Upper lobe of left lung (tissue), 6 donors: Measurements from ENCODE around the gene CENPP. TPM values are rescaled to one million over a fixed set of nuclear protein-coding genes. Genes with fewer than 3 reads are reported as not detected.

Source experiments
- ATAC-seq, 2 donors: fragments of 200-7000 bp; cut with Tn5 transposase; one replicate each; pipeline ENCODE4 v1.9.1; 2022; ENCODE audit warnings: mild to moderate bottlenecking in 2 of 2, moderate library complexity in 2 of 2; ENCODE audit not compliant: low FRiP score in 2 of 2
- DNase-seq, 2 donors: peaks; one replicate each; pipeline ENCODE4 v3.0.0-alpha.2; 2019 to 2020
- H3K27ac ChIP-seq, 4 donors: fragments of 200-600 bp; sonication (generic); one replicate each; pipeline ENCODE4 v1.5.1; 2016 to 2019
- H3K27me3 ChIP-seq, 4 donors: fragments of 200-600 bp; sonication (generic); one replicate each; pipeline ENCODE4 v1.5.1; 2017 to 2019
- H3K36me3 ChIP-seq, 4 donors: fragments of 200-600 bp; sonication (generic); one replicate each; pipeline ENCODE4 v1.5.1; 2016 to 2019
- H3K4me1 ChIP-seq, 4 donors: fragments of 200-600 bp; sonication (generic); one replicate each; pipeline ENCODE4 v1.5.1; 2018 to 2019
- H3K4me3 ChIP-seq, 4 donors: fragments of 200-600 bp; sonication (generic); one replicate each; pipeline ENCODE4 v1.5.1; 2017 to 2019; ENCODE audit warnings: mild to moderate bottlenecking in 2 of 4, moderate library complexity in 1 of 4
- H3K9me3 ChIP-seq, 4 donors: fragments of 200-600 bp; sonication (generic); one replicate each; pipeline ENCODE4 v1.5.1; 2018 to 2019
- EP300 ChIP-seq, 4 donors: sonication (generic); formaldehyde crosslinking; IDR thresholded peaks; one replicate each; pipeline ENCODE4 v1.5.1; 2017; ENCODE audit warnings: antibody characterized with exemption in 4 of 4, control low read depth in 2 of 4
- POLR2A ChIP-seq, 4 donors: fragments of 450-650 bp; IDR thresholded peaks; one replicate each; pipeline ENCODE4 v1.5.1; 2016 to 2017; ENCODE audit warnings: antibody characterized with exemption in 4 of 4, mild to moderate bottlenecking in 2 of 4
- POLR2AphosphoS5 ChIP-seq, 2 donors: sonication (generic); formaldehyde crosslinking; IDR thresholded peaks; one replicate each; pipeline ENCODE4 v1.5.1; 2017; ENCODE audit warnings: antibody characterized with exemption in 2 of 2
- WGBS, 2 donors: methylation state at CpG; one replicate each; pipeline ENCODE4 v1.1.5; 2017 to 2018; 5-methylcytosine and 5-hydroxymethylcytosine counted together
- total RNA-seq, 6 donors: library from RNA; depleted of rRNA in 4 of 6; stranded (reverse); fragments of >200 nt in 4 of 6; gene quantifications; one replicate each; pipeline versions ENCODE4 v1.1.0 to v1.2.1, GENCODE V29; 2016 to 2021
- TF ChIP-seq, protein P1 (sequence below), 6 experiments: fragments of 450-650 bp in 4 of 6; fragments of 200-600 bp in 2 of 6; sonication (generic) in 2 of 6; IDR thresholded peaks; one replicate each; pipeline ENCODE4 v1.5.1; 2016 to 2019; ENCODE audit warnings: antibody characterized with exemption in 6 of 6
- donor health status: DM: no; HTN: no; CAD: no; lungs with moderate emphysema.
- donor health status: DM: no; HTN: yes; CAD: no; lungs with severe emphysema.

CENPP gene
- total RNA-seq, 6 donors from 2014 or later = 2.9 to 17.8 (median 4.9) TPM

DNA sequence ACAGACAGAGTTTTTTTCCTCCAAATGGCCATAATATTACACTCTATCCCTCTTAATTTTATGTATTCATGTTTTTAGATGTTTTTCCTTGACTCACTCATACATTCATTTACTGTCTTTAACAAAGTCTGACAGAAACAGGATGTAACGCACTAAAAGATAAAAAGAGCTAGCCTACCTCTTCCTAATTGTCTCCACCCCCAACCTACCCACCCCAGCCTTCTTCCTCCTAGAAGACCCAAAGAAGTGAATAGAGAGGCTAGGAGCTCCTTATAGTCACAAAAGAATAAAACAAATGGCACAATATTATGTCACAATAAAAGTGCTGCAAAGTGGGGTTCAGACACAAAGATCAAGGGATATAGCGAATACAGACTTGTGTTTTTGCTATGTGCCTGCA is 1.3 kb upstream of the CENPP start:
- Histone ChIP-seq H3K9me3 (no peaks in the 10 kb centered on the region), H3K4me3 (peak overlapping the region; percentile 79 to 91 (median 86)), H3K4me1 (peaks cover 14 to 25% (median 20%) of the 10 kb centered on the region in 4 donors), H3K36me3 (peaks cover 3 to 34% (median 24%) of the 10 kb centered on the region in 4 donors), H3K27ac (peak overlapping the region; percentile 93 to 98 (median 97)), H3K27me3 (no peaks in the 10 kb centered on the region)
- DNase-seq (no peak), ATAC-seq (no peak)
- TF ChIP-seq, protein P1, sequence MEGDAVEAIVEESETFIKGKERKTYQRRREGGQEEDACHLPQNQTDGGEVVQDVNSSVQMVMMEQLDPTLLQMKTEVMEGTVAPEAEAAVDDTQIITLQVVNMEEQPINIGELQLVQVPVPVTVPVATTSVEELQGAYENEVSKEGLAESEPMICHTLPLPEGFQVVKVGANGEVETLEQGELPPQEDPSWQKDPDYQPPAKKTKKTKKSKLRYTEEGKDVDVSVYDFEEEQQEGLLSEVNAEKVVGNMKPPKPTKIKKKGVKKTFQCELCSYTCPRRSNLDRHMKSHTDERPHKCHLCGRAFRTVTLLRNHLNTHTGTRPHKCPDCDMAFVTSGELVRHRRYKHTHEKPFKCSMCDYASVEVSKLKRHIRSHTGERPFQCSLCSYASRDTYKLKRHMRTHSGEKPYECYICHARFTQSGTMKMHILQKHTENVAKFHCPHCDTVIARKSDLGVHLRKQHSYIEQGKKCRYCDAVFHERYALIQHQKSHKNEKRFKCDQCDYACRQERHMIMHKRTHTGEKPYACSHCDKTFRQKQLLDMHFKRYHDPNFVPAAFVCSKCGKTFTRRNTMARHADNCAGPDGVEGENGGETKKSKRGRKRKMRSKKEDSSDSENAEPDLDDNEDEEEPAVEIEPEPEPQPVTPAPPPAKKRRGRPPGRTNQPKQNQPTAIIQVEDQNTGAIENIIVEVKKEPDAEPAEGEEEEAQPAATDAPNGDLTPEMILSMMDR (IDR thresholded peaks at IDR 0.05) = no peak
- TF ChIP-seq EP300 (IDR thresholded peaks at IDR 0.05) (no peak), POLR2AphosphoS5 (IDR thresholded peaks at IDR 0.05) (no peak), POLR2A (IDR thresholded peaks at IDR 0.05) (no peak)
- 16 to 27% methylated on average over 2 of the region's 2 CpGs for WGBS, 2 donors

DNA sequence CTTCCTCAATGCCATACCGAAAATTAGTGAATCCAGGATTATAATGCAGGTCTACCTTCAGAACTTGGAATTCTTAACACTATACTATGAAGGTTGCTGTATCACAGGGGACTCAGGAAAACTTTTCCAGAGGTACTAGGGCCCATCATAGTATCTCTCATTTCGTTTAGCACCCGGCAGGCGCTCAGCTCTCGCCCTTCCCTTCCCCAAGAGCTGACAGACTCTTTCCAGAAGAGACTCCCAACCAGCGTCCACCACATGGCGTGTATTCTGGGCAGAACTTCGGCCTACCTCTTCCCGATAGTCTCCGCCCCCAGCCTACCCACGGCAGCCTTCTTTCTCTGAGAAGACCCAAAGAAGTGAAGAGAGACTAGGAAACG is 874 bp upstream of the CENPP start:
- ATAC-seq = peak; percentile 72 to 77
- H3K9me3 ChIP-seq = no peaks in the 10 kb centered on the region
- H3K4me3 ChIP-seq = peak overlapping the region; percentile 79 to 91 (median 86)
- no peak for DNase-seq
- WGBS, 2 donors = 1 to 2% methylated on average over 10 to 12 of the region's 12 CpGs
- peaks cover 0 to 30% (median 20%) of the 10 kb centered on the region in 4 donors for H3K36me3 ChIP-seq
- peak overlapping the region; percentile 93 to 98 (median 97) for H3K27ac ChIP-seq
- TF ChIP-seq EP300 (IDR thresholded peaks at IDR 0.05) (no peak), POLR2AphosphoS5 (IDR thresholded peaks at IDR 0.05) (no peak), POLR2A (IDR thresholded peaks at IDR 0.05) (no peak)
- TF ChIP-seq, protein P1 (IDR thresholded peaks at IDR 0.05) = no peak
- H3K4me1 ChIP-seq = peaks cover 14 to 25% (median 20%) of the 10 kb centered on the region in 4 donors
- H3K27me3 ChIP-seq = no peaks in the 10 kb centered on the region

DNA sequence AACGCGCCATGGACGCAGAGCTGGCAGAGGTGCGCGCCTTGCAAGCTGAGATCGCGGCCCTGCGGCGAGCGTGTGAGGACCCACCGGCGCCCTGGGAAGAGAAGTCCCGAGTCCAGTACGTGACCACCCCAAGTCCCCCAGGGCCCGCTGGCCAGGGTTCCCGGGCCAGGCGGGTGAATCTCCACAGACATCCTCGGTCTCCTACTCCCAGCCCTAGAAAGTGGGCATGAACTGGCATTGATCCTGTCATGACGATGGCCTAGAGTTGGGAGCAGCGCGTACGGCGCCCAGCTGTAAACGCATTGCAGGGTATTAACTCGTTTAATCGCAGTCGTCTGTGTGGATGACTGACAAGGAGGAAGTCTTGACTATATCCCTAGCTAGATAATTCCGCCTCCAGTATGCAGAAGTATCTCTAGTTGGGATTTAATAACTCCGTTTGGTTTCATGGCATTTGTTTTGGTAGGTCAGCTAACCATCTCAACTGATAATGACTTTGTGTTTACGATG is 293 bp downstream of the CENPP start:
- no peaks in the 10 kb centered on the region for H3K27me3 ChIP-seq
- H3K36me3 ChIP-seq = peaks cover 0 to 18% (median 12%) of the 10 kb centered on the region in 4 donors
- H3K9me3 ChIP-seq = no peaks in the 10 kb centered on the region
- no peak for DNase-seq
- ATAC-seq = peak in 1 of 2 donors; percentile 23
- H3K4me1 ChIP-seq = peaks cover 14 to 25% (median 20%) of the 10 kb centered on the region in 4 donors
- peak overlapping the region; percentile 93 to 98 (median 97) for H3K27ac ChIP-seq
- peak overlapping the region; percentile 79 to 91 (median 86) for H3K4me3 ChIP-seq
- 3 to 4% methylated on average over 16 to 17 of the region's 30 CpGs for WGBS, 2 donors
- TF ChIP-seq, protein P1 (IDR thresholded peaks at IDR 0.05) = no peak
- no peak for TF ChIP-seq EP300 (IDR thresholded peaks at IDR 0.05)
- TF ChIP-seq POLR2AphosphoS5 (IDR thresholded peaks at IDR 0.05) = no peak
- TF ChIP-seq POLR2A (IDR thresholded peaks at IDR 0.05) = no peak

DNA sequence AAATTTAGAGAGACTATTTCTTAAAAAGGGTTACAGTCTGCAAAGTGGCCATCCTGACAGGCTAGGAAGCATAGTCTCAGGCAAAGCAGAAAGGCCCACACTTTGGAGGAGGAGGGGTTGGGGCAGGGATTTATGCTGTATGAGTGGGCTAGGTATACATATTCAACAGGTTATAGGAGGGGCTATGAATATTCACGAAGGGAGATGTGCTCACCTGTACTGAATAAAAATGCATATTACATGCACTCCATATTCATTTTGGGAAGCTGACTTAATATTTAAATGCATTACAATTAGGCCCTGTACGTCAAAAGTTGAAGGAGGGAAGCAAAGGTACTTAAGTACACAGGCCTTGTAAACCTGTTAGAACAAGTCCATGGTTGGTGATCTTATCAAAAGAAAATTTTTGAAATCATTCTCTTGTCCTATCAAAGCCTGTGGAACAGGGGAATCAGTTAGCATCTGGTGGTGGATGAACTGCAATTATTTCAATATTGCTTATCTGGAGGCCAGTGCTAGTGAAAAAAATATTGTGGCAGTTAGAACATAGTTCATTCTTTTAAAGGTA is 1.6 kb downstream of the CENPP start:
- H3K9me3 ChIP-seq = no peaks in the 10 kb centered on the region
- peaks cover 0 to 8% (median 2%) of the 10 kb centered on the region in 4 donors for H3K36me3 ChIP-seq
- TF ChIP-seq POLR2AphosphoS5 (IDR thresholded peaks at IDR 0.05) (no peak), POLR2A (IDR thresholded peaks at IDR 0.05) (no peak), EP300 (IDR thresholded peaks at IDR 0.05) (no peak)
- TF ChIP-seq, protein P1 (IDR thresholded peaks at IDR 0.05) = no peak
- H3K27me3 ChIP-seq = no peaks in the 10 kb centered on the region
- H3K4me1 ChIP-seq = peaks cover 14 to 25% (median 20%) of the 10 kb centered on the region in 4 donors
- 65 to 72% methylated on average over 2 of the region's 2 CpGs for WGBS, 2 donors
- no peak overlapping the region for H3K4me3 ChIP-seq
- DNase-seq (no peak), ATAC-seq (no peak)
- no peak overlapping the region for H3K27ac ChIP-seq
